Measurements from ENCODE around the gene PTGES.

The PTGES gene

GRCh38 chr9:129740666-129741464 lies 12.0 kb downstream of the PTGES start:
- DNase-seq, result no peak

DNA sequence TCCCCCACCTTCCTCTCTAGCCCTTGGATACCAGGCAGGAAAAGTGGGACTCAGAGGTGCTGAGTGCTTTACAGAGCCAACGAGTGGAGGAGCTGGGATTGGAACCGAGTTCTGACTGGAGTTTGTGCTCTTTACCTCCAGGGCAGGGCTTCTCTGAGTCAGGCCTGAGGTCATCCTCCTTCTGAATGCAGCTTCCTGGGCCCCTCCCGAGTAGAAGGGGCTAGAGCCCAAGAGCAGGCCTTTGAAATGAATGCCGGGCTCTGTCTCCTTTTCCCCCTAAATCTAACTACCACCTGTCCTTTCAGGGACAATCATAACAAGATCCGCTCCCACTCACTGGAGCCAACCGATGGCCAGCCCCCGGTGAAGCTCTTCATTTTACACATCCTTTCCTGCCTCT lies 12.7 kb downstream of the PTGES start:
- DNase-seq, result no peak

DNA sequence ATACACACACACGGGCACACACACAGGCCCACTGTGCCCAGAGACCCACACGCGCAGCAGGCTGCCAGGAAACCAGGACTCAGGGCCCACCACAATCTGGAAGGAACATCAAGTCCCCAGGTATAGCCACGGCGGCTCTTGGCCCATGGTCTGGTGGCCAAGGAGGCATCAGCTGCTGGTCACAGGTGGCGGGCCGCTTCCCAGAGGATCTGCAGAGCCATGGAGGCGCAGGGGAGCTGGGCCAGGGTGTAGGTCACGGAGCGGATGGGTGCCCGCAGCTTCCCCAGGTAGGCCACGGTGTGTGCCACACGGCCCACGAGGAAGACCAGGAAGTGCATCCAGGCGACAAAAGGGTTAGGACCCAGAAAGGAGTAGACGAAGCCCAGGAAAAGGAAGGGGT lies 13.4 kb downstream of the PTGES start:
- DNase-seq, result no peak

GRCh38 chr9:129737479-129738274 lies 15.2 kb downstream of the PTGES start:
- peak; percentile 66 for DNase-seq

- DNase-seq, result no peak
Measured at GRCh38 chr9:129736334-129736733, 16.5 kb downstream of the PTGES start.

- DNase-seq, result no peak
Measured at GRCh38 chr9:129735546-129735945, 17.3 kb downstream of the PTGES start.

DNA sequence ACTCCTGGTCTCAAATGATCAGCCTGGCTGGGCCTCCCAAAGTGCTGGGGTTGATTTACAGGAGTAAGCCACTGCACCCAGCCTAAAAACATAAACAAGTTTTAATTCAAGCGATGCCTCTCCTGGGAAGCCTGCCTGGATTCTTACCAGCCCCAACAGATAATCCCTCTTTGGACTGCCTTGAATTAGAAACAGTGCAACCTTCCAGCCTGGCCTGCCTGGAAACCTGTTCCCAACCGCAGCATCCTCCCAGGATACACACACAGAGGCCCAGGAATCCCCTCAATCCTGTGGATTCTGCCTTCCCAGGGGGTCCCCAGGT lies 19.2 kb downstream of the PTGES start:
- no peak for DNase-seq

GRCh38 chr9:129732946-129733631 lies 19.8 kb downstream of the PTGES start:
- DNase-seq, result no peak

GRCh38 chr9:129732100-129732499 lies 20.7 kb downstream of the PTGES start:
- no peak for DNase-seq

- DNase-seq, result no peak
Measured at GRCh38 chr9:129731477-129732085, 21.3 kb downstream of the PTGES start.

DNA sequence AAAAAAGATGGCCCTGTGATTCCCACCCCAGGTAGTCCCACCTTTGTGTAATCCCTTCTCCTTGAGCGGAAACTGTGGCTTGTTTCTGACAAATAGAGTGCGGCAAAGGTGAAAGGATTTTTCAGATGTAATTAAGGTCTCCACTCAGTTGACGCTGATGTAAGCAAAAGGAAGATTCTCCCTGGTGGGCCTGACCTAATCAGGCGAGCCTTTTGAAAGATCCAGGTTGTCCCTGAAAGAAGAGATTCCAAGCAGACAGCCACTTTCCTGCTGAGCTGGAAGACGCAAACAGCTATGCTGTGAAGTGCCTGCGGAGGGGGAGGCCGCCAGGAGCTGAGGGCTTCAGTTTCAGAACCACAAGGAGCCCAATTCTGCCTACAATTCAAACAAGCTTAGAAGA lies 24.1 kb downstream of the PTGES start:
- DNase-seq, result no peak

DNA sequence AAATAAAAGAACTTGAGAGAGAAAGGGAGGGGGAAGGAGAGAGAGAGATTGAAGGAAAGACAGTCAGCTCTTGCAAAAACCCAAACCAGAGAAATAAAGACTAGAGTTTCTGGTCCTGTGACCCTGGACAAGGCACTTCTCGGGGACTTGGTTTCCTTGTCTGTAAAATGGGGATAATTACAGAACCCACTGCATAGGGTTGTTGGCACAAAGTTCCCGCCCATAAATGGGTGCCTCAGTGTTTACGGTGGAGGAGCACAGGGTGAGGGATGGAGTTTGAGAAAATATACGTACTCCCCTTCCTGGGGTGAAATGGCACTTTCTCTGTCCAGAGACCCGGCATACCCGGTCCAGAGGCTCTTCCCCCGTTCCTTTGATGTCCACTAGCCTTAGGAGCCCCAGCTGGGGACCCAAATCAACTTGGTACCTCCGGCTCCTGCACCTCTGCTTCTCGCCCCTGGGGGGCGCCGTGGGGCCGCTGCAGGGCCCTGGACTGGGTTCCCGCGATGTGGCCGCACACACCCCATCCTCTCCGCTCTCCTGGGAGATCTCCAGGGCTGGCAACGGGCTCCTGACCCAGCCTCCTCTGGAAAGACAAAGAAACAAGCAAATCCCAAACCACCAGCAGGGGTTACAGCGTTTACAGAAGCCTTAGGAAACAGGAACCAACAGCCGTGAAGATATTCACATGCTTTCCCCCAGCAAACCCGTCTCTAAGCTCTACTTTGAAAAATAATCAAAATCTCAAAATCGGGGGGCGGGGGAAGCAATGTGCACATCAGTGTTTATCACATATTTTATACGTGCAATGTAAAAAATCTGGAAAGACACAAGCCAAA lies 26.3 kb downstream of the PTGES start:
- DNase-seq, result no peak

GRCh38 chr9:129725795-129726251 lies 27.0 kb downstream of the PTGES start:
- no peak for DNase-seq

DNA sequence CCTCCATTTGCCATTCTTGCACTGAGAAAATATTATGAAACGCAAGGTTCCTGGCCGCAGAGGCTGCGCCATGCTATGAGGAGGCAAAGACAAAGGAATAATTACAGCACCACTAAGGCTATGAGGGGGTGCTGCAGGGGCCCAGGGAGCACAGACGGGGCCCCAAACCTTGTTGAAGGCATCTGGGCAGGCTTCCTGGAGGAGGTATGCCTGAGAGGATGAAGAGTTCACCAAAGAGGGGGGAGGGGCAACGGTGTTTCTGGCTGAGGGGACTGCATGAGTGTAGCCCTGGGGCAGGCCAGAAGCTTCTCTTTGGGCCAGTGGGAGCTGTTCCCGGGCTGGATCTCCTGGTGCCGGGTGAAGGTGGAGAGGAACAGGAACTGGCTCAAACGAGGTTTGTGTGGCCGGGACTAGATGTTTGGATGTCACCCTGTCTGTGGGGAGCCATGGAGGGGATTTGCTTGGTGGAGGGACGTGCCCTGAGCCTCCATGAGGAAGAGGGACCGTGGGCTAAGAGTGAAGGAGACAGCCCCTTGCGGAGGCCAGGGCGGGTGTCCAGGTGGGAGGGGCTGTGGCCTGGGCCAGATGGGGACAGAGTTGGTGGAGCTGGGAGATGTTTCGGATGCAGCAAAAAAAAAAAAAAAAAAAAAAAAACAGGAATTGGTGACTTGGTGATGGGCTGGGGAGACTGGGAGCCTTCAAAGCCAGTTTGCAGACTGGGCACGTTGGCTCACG lies 28.2 kb downstream of the PTGES start:
- DNase-seq, result no peak

DNA sequence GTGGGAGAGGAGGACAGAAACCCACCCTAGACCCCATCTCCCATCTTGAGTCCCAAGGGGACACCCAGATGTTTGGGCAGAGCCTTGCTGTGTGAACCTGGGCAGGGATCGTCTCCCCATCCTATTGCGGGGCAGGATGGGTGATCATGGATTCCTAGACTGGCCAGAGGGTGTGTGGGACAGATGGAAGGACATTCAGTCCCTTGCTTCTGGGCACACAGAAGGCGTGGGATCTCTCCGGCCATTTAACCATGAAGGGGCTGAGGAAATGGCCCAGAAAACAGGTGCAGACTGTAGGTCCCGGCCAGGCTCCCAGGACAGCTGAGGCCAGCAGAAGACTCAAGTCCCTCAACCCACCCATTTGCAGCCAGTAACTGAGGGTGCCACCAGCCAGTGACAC lies 29.9 kb downstream of the PTGES start:
- DNase-seq, result no peak

- no peak for DNase-seq
Measured at GRCh38 chr9:129720865-129721545, 31.8 kb downstream of the PTGES start.

- no peak for DNase-seq
Measured at GRCh38 chr9:129720181-129720864, 32.5 kb downstream of the PTGES start.

DNA sequence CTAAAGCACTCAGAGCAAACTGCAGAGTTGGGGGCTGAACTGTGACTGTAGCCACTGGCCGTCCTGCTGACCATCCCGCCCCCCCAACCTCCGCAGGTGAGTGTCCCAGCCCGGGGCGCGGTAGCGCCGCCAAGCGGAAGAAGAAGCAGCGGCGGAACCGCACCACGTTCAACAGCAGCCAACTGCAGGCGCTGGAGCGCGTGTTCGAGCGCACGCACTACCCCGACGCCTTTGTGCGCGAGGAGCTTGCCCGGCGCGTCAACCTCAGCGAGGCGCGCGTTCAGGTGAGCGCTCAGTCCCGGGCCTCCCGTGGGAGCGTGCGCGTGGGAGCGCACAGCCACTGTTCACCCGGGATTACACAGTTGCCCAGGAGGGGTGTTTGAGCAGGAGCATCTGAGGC lies 33.7 kb downstream of the PTGES start:
- DNase-seq, result no peak

DNA sequence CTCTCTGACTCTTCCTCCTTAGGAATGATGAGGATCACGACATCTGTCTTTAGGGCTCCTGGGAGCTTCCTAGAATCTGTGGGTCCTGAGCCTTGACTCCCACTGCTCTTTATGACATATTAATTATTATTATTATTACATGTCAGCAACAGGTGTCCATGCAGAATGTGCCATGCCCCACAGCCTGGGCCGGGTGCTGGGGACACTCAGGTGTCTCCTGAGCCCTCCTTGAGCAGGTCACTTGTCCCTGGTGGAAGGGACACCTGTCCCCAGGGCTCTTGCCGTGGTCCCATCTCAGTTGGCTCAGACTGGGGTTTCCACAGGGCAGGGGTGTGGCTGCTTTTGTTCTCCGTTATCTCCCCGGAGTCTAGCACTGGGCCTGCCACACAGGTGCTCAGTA lies 34.2 kb downstream of the PTGES start:
- DNase-seq, result no peak

GRCh38 chr9:129717991-129718390 lies 34.9 kb downstream of the PTGES start:
- DNase-seq, result no peak

All from T1000 (cell line).